RWPE2 (cell line): ENCODE results near the gene AKT1S1.
"Not testable (repeated sequence)": the region's sequence is repeated elsewhere in the genome, so short reads cannot be mapped to it uniquely, and the experiment has no call there.

Experiments
- ATAC-seq: fragments of 200-7000 bp; cut with Tn5 transposase; 3 replicates; pipeline ENCODE4 v1.9.1; 2021; ENCODE audit warnings: low read depth
- DNase-seq: peaks from one replicate; pipeline ENCODE4 v3.0.0-alpha.2; 2020; ENCODE audit warnings: low spot score
- H3K27ac ChIP-seq: fragments of 450-650 bp; 2 replicates; pipeline ENCODE4 v1.5.1; 2017; ENCODE audit warnings: mild to moderate bottlenecking; ENCODE audit not compliant: poor library complexity, severe bottlenecking
- H3K27me3 ChIP-seq: fragments of 250-450 bp; sonication (Bioruptor Pico); 2 replicates; pipeline ENCODE4 v1.5.1; 2021; ENCODE audit warnings: mild to moderate bottlenecking, moderate library complexity; ENCODE audit not compliant: insufficient read depth, poor library complexity, severe bottlenecking
- H3K36me3 ChIP-seq: fragments of 250-450 bp; sonication (Bioruptor Pico); 2 replicates; pipeline ENCODE4 v1.5.1; 2020; ENCODE audit warnings: low read depth, mild to moderate bottlenecking, moderate library complexity
- H3K4me1 ChIP-seq: fragments of 250-450 bp; sonication (Bioruptor Pico); 2 replicates; pipeline ENCODE4 v1.5.1; 2021; ENCODE audit warnings: mild to moderate bottlenecking, moderate library complexity; ENCODE audit not compliant: insufficient read depth, poor library complexity, severe bottlenecking
- H3K4me3 ChIP-seq: fragments of 250-450 bp; sonication (Bioruptor Pico); 2 replicates; pipeline ENCODE4 v1.5.1; 2021; ENCODE audit warnings: mild to moderate bottlenecking, moderate library complexity; ENCODE audit not compliant: severe bottlenecking
- H3K9me3 ChIP-seq: fragments of 250-450 bp; sonication (Bioruptor Pico); 2 replicates; pipeline ENCODE4 v1.5.1; 2021; ENCODE audit warnings: mild to moderate bottlenecking, moderate library complexity; ENCODE audit not compliant: severe bottlenecking
- TF ChIP-seq, protein P1 (sequence below): fragments of 450-650 bp; IDR thresholded peaks from one replicate; pipeline ENCODE4 v1.5.1; 2017; ENCODE audit warnings: mild to moderate bottlenecking, moderate library complexity; ENCODE audit not compliant: poor library complexity, severe bottlenecking

AKT1S1 gene

GRCh38 chr19:49824662-49825061, 52.5 kb downstream of the AKT1S1 start:
- H3K9me3 ChIP-seq = no peaks in the 10 kb centered on the region
- no peak overlapping the region for H3K4me3 ChIP-seq
- no peaks in the 10 kb centered on the region for H3K4me1 ChIP-seq
- H3K27ac ChIP-seq = no peak overlapping the region
- H3K27me3 ChIP-seq = no peaks in the 10 kb centered on the region
- no peak for ATAC-seq
- no peak for DNase-seq
- H3K36me3 ChIP-seq = peaks cover 24% of the 10 kb centered on the region
- TF ChIP-seq, protein P1, sequence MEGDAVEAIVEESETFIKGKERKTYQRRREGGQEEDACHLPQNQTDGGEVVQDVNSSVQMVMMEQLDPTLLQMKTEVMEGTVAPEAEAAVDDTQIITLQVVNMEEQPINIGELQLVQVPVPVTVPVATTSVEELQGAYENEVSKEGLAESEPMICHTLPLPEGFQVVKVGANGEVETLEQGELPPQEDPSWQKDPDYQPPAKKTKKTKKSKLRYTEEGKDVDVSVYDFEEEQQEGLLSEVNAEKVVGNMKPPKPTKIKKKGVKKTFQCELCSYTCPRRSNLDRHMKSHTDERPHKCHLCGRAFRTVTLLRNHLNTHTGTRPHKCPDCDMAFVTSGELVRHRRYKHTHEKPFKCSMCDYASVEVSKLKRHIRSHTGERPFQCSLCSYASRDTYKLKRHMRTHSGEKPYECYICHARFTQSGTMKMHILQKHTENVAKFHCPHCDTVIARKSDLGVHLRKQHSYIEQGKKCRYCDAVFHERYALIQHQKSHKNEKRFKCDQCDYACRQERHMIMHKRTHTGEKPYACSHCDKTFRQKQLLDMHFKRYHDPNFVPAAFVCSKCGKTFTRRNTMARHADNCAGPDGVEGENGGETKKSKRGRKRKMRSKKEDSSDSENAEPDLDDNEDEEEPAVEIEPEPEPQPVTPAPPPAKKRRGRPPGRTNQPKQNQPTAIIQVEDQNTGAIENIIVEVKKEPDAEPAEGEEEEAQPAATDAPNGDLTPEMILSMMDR = no peak

- Histone ChIP-seq H3K4me3 (no peak overlapping the region), H3K36me3 (peaks cover 24% of the 10 kb centered on the region), H3K27me3 (no peaks in the 10 kb centered on the region), H3K9me3 (no peaks in the 10 kb centered on the region), H3K4me1 (no peaks in the 10 kb centered on the region), H3K27ac (no peak overlapping the region)
- TF ChIP-seq, protein P1 = no peak
- ATAC-seq (no peak), DNase-seq (no peak)
Observed at GRCh38 chr19:49823472-49823871, 53.7 kb downstream of the AKT1S1 start.

- H3K27ac ChIP-seq = no peak overlapping the region
- ATAC-seq (no peak), DNase-seq (no peak)
- H3K4me1 ChIP-seq = no peaks in the 10 kb centered on the region
- H3K27me3 ChIP-seq = no peaks in the 10 kb centered on the region
- peaks cover 24% of the 10 kb centered on the region for H3K36me3 ChIP-seq
- H3K9me3 ChIP-seq = no peaks in the 10 kb centered on the region
- H3K4me3 ChIP-seq = no peak overlapping the region
- TF ChIP-seq, protein P1 = no peak
Observed at GRCh38 chr19:49820125-49820524, 57.0 kb downstream of the AKT1S1 start.

GRCh38 chr19:49819452-49820115, 57.6 kb downstream of the AKT1S1 start:
- not testable (repeated sequence) for H3K4me1 ChIP-seq, H3K27ac ChIP-seq

More at GRCh38 chr19:49819452-49820115, 57.6 kb downstream of the AKT1S1 start:
- ATAC-seq, H3K4me3 ChIP-seq, H3K9me3 ChIP-seq, H3K27me3 ChIP-seq, DNase-seq: not testable (repeated sequence)
- H3K36me3 ChIP-seq = peaks cover 24% of the 10 kb centered on the region
